LoVo (cell line): ENCODE measurements around the gene SLC19A1.

Experiments
- DNase-seq: peaks from one replicate; pipeline ENCODE4 v3.0.0-alpha.2; 2016; ENCODE audit warnings: low spot score

The SLC19A1 gene

DNA sequence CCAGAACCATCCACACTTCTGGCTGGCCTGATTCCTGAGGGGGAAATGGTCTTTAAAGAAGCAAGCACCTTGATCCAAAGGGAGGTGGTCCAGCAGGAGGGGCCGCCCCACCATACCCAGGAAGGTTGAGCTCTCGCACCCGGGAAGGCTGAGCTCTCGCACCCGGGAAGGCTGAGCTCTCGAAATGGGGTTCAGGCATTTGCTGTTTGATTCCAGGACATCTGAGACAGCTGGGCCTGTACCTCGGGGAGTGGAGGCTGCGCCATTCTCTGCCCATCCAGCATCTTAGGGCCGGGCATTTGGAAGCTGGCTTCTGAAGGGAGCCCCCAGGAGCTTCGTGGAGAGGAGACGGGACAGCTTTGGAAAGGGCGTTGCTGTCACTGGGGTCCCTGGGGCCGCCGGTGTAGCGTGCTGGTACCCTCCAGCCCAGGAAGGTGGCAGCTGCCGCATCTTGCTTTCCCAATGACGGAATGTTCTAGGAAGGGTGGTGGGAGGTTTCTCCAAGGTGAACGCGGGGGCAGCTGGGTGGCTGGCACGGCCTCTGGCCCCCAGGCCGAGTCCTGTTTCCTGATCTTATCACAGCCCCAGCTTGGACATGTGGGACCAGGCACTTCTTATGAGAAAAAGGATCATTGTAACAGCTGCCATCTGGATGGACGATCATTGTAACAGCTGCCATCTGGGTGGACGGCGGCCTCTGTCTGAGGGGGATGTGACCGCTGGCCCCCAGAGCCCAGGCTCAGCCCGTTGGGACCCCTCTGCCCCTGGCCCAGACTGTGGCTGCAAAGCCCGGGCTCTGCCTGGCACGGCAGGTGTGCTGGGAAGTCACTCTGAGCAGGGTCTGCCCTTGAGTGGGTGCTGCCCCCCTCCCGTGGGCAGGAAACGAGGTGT is 75.7 kb downstream of the SLC19A1 start:
- DNase-seq = no peak

GRCh38 chr21:45465611-45466329 is 76.5 kb downstream of the SLC19A1 start:
- DNase-seq = no peak

DNA sequence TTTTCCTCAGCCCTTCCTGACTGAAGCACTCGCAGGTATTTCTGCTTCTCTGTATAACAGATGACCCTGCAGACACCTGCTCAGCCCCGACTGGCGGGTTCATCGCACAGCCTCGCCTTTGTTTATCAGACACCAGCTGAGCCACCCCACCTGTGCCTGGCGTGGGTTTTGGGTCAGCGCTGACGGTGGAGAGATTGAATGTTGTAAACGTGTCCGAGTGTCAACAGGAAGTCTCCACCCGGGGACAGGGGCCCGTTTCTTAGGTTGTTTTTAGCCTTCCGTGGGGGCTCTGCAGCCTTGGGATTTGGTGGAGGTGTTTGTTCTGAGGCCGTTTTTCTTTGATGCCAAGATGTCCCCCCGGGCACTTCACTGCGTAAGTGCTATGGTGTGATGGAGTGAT is 77.1 kb downstream of the SLC19A1 start:
- DNase-seq = no peak

DNA sequence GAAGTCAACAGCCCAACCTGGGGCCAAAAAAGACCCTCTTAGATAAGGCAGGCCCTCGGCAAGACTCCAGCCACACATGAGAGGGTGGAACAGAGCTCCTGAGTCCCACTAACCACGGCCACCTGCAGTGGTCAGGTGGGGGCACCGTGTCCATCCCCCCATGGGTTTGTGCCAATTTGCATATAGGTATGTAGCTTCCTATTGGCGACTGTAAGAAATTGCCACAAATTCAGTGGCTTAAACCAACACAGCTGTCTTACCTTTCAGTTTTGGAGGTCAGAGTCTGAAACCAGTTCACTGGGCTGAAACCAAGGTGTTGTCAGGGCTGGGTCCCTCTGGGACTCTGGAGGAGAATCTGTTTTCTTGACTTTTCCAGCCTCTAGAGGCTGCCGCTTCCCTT is 77.9 kb downstream of the SLC19A1 start:
- no peak for DNase-seq

- no peak for DNase-seq
Measured at GRCh38 chr21:45463871-45464270, 78.4 kb downstream of the SLC19A1 start.

GRCh38 chr21:45461806-45462341 is 80.4 kb downstream of the SLC19A1 start:
- DNase-seq = no peak

DNA sequence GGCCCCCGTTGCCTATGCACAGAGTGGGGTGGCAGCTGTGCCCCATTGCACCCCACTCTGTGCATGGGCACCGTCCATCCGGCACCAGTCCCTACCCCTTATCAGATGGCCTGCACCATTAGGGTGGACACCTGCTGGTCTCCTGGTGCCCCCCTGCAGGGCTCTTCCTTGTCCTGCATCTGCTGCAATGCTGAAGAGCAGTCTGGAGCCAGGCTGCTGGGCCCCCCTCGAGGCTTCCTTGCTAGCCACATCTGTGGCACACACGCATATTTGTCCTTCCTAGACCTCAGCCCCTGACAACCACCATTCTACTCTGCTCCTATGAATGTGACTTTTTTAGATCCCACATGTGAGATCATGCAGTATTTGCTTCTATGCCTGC is 80.9 kb downstream of the SLC19A1 start:
- no peak for DNase-seq

GRCh38 chr21:45460611-45461368 is 81.5 kb downstream of the SLC19A1 start:
- DNase-seq = peak; percentile 62

GRCh38 chr21:45460011-45460565 is 82.2 kb downstream of the SLC19A1 start:
- no peak for DNase-seq

- no peak for DNase-seq
Measured at GRCh38 chr21:45459171-45460010, 82.8 kb downstream of the SLC19A1 start.

- no peak for DNase-seq
Measured at GRCh38 chr21:45458281-45459170, 83.7 kb downstream of the SLC19A1 start.

DNA sequence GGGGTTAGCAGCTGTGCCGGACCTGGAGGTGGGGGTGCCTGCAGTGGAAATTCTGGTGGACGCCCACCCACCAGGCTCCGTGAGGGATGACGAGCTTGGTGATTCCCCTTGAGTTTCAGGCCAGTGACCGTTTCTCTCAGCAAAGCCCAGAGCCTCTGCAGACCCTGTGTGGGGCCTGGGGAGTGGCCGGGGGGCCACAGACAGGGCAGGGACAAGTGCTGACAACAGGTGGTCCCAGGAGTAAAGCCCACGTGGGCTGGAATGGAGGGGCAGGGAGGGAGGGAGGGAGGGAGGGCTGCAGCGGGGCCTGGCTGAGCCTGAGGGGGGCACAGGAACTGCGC is 84.4 kb downstream of the SLC19A1 start:
- DNase-seq = no peak

DNA sequence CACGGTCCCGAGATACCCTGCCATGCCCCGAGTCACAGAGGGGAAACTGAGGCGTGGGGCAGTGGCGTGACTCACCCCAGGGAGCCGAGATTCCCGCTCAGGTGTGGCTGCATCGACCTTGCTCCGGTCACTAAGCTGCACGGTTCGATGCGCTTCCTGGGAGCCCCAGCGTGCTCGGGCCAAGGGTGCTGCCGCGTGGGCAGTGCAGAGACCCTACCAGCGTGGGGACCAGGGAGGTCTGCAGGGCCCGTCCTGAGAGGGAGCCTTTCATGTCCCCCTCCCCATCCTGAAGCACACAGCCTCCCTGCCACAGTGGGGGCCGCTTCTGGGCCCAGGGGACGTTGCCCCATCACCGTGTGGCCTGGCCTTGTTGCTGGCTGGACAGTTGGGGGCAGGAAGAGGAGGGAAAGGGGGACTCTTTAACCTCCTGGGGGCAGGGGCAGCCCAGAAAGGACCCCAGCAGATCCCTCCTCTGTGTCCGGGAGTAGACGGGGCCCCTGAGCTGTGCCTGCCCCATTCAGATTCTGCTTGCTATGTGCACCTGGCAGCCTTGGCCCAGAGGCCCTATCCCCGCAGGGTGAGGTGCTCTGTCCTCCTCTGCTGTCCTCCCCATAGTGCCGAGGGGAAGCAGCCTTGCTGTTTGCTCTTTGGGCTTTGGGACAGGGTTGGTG is 84.9 kb downstream of the SLC19A1 start:
- no peak for DNase-seq

DNA sequence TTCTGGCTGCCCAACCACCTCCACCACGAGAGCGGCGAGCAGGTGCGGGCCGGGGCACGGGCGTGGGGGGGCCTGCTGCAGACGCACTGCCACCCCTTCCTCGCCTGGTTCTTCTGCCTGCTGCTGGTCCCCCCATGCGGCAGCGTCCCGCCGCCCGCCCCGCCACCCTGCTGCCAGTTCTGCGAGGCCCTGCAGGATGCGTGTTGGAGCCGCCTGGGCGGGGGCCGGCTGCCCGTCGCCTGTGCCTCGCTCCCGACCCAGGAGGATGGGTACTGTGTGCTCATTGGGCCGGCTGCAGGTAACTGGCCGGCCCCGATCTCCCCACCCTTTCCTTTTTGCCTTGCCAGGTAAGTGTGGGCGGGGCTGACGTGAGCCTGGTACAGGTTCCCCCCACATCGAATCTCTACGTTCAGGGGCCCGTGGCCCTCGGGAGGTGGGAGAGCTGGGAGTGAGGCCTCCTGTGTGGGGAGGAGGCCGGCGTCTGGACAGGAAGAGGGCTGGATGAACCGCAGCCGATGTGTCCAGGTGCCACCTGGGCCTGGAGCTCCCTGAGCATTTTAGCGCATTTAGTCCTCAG is 85.6 kb downstream of the SLC19A1 start:
- no peak for DNase-seq

- no peak for DNase-seq
Measured at GRCh38 chr21:45455674-45456583, 86.3 kb downstream of the SLC19A1 start.

DNA sequence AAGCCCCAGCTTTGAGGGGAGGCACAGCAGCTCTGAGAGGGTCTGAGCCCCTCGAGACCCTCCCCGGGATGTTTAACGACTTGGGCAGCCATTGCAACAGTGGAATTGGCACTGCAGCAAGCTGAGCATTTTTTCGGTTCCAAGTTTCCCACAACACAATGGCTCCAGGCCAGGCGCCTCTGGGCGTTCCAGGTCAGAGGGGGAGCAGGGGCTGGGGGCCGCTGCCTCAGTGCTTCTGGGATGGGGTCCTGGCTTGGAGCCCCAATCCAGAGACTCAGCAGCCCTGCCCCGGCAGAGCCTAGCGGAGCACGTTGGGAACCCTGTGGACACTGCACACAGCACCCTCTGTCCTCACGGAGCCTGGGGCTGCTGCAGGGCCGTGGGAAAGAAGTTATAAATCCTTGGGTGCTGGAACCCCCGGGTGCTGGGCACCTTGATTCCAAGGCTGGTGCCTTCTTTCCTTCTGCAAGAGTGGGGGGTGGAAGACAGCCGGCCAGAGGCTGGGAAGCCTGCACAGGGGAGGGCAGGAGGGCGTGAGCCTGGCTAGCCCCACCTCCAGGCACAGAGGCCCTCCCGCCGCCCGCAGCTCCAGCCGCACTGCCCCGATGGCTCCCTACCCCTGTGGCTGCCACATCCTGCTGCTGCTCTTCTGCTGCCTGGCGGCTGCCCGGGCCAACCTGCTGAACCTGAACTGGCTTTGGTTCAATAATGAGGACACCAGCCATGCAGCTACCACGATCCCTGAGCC is 87.1 kb downstream of the SLC19A1 start:
- no peak for DNase-seq
